GM19397 (cell line): Measurements from ENCODE around the gene PPP3CA.

Experiments
- ATAC-seq: cut with Tn5 transposase; IDR thresholded peaks from one replicate; pipeline ENCODE4 v1.9.1; 2021; ENCODE audit warnings: mild to moderate bottlenecking, moderate library complexity; ENCODE audit not compliant: unreplicated experiment

Gene PPP3CA

DNA sequence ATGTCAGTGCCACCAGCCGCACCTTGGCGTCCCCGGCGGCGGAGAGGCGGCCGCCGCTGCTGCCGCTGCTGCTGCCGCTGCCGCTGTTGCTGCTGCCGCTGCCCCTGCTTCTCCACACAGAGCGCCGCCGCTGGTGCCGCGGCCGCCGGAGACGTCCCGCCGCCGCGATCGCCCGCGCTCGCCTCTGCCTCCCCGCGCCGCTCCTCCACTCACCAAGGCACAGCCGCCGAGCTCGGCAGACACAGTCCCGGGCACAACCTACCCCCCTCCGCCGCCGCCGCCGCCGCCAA is at the start of gene PPP3CA:
Gene PPP3CA (minus strand): TSS at position 260 of the 290 bp plus-strand sequence.
- ATAC-seq: peak; percentile 17

DNA sequence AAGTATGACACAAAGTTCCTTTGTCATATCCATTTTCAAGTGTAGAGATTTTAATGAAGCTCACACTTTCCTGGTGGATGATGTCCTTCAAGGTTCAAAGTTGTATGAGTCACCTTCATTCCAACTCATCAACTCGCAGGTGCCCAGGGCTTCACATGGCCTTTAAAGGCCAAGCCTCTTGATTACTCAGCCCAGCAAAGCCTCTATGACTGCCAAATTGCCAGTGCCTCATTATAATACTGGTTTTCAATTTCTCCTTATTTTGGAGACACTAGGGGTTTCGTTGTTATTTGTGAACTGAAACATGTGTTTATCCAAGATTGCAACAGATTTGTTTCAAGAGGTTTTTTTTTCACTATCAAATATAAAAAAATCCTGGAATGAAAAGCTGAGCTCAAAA is 45.9 kb upstream of the PPP3CA start:
- no peak for ATAC-seq

DNA sequence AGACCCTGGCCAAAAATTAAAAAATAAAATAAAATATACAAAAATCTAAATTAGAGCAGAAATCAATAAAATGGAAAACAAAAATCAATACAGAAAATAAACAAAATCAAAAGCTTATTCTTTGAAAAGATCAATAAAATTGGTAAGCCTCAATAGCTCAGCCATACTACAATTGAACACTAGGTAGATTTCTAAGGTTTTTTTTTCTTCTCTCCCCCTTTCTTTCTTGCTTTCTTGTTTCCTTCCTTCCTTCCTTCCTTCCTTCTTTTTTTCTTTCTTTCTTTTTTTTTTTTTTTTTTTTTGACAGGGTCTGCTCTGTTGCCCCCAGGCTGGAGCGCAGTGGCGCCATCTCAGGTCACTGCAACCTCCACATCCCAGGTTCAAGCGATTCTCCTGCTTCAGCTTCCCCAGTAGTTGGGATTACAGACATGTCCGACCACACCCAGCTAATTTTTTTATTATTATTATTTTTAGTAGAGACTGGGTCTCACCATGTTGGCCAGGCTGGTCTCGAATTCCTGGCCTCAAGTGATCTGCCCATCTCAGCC is 23.4 kb upstream of the PPP3CA start:
- no peak for ATAC-seq

DNA sequence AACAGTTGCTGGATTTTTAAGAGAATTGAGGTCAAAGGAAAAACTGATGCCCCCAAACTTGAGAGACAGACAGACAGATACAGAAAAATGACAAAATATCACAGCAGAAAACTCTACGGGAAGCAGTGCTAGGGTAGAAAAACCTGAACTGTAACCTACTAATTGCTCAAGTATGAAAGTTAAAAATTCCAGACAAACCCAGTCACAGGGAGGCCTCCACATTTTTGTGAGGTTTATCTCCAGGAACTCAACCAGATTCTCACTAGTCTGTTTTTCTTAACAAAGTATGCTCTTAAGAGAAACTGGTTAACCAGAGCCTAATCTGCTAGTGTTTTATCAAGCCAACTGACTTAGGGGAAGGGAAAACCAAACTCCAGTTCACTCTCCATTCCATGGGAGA is 19.9 kb upstream of the PPP3CA start:
- ATAC-seq: no peak

DNA sequence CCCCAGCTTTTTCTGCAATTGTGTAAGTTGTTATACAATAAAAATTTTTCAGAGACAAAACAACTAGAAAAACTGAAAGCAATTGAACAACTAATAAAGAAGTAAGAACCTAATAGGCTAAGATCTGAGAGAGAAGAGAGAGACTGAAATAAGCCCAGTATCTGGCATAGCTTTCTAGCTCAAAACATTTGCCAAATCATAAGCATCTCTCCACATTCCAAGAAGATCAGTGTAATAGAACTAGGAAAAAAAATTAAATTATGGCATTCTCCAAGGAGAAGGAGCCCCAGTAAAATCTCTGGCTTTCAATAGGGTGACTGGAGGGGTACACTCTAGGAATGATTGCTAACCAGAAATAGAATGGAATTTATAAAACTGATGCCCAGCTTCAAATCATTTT is 19.0 kb upstream of the PPP3CA start:
- ATAC-seq: no peak

DNA sequence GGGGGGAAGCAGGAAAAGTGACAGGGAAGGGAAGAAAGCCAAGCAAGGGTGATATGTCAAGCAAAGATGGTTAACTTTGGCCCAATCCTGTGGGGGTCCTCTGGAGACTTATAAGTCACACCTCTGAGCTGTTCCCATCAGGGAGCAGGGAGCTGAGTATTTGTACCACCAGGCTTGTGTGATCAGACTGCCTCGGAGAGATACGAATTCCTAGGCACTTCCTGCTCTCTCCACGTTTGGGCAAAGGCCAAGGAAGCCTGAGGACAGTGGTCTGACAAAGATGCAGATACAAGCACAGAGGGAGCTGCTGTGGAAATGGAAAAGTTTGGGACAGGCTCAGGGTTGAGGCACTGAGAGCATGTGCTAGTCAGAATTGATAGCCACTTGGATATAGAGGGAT is 10.4 kb upstream of the PPP3CA start:
- no peak for ATAC-seq

DNA sequence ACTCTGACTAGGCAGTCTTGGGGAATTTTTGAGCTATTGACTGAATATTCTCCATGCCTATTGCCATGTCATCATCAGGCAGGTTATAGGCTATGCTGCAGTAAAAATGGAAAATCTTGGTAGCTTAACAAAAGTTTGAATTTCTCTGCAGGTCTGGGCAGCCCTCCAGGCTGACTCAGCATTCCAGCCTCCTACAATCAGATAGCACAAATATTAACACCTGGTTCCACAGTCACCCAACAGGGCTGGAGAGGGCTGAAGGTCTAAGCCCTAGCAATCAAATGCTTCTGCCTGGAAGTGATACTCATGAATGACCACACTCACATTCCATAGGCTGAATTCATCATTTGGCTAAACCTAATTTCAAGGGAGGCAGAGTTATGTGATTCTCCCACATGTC is 9.6 kb upstream of the PPP3CA start:
- ATAC-seq: no peak

DNA sequence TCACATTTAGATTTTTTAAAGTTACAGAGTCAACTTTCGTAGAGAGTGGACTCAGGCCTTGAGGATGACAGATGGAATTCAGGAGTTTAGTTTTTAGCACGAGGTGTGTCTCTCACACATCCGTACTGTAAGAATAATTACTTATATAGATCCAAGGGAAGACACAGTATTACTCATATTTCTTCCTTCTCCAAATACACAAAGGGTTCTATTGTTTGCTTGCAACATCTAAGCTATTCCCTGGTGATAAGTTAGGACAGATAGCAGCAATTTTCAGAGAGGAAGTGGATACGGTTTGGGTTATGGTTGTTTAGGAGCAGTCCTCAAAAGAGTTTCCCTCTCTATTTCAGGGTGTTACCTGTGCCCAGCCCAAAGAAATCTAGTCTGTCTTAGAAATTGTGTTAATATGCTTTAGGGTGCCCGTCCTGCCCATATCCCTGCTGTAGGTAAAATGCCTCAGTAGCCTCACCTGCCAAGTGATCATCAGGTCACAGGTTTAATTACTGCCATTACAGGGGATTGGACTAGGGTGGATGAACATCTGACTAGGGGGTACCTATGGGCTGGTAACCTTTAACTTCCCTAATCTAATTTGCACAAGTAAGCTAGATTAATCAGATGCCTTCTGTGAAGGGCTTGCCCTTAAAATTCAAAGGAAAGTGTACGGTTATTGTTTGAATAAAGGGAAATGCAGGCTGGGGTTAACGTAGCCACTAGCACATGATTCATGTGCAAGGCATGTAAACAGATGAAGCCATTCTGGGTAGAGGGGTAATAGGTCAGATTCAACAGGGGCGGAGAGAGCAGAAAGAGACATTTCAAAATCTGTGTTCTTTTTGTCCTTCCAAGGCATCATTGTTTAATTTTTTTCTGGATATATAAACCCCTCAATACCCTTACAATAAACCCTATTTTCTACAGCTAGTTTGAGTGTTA is 8.7 kb upstream of the PPP3CA start:
- ATAC-seq: no peak

DNA sequence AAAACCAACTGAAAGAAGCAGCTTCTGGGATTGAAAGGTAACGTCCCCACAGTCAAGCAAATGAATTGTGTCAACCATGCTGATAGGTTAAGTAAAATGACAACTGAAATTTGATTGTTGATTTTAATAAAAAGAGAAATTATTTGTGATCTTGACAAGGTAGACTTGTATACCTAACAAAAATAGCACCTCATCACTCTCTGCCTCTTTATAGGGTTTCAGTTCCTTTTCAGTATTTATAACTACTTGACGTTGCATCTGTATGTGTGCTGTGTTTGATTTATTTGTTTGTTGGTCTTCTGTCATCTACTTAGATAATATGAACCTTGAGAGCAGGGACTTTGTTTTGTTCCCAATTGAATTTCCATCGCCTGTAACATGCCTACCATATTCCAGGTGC is 7.9 kb upstream of the PPP3CA start:
- ATAC-seq: peak; percentile 94

DNA sequence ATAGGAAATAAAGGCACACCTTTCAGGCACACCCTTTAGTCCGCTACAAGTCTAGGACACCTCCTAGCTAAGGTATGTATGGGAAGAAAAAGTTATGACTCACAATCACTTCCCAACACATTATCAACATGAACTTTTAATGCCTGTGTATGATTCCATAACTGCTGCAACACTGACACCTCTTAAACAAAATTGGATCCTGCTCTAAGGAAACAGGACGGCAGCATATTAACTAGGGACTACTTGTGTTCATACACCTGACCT is 2.4 kb upstream of the PPP3CA start:
- no peak for ATAC-seq

DNA sequence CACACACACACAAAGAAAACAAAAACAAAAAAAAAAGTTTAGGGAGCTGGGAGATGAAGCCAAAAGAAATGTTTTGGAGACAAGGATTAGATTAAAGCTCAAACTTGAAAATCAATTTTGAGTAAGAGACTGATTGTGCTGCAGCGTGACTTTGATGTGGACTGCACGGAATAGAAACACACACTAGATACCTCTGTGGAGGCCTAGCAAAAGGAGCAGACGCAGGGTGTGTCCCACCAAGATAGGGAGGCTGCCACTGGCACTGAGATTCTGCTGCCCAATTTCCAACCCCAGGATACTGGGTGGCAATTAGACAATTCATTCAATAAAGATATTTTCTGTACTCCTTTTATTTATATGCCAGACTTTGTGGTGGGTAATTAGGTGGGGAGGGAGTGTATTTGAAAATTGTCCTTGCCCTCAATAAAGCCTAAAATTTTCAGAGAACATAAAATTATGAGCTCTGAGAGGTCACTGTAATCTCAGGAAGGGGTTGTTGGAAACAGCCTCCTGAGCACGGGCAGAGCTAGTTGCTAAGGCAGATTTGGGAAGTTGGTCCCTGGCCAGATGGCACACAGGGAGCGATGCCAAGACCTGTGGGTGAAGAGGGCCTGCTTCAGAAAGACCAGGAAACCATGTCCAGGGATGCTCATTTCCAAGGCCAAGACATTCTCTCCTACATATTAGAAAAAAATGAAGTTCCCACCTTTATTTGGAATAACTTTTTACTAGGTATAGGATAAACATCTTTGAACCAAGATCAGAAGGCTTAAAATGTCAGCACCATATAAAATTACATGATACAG is 1.9 kb upstream of the PPP3CA start:
- ATAC-seq: no peak

DNA sequence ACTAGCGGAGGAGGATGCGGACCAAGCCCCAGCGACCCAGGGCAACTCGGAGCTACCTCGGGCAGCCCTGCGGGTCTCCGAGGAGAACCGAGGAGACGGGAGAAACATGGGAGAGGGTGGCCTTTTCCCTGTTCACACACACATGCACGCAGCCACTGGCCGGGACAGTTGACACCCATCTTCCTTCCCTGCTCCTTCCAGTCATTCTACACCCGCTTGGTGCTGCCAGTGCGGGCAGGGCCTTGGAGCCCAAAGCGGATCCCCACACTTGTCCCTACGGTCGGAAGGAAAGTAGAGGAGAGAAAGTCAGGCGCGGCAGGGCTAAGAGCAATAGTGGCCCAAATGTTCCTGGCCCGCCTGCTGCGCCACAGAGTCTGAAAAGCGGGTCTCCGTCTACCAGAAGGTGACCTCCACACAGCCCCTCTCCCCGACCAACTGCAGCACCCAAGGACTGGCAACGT is 1.1 kb upstream of the PPP3CA start:
- ATAC-seq: no peak

DNA sequence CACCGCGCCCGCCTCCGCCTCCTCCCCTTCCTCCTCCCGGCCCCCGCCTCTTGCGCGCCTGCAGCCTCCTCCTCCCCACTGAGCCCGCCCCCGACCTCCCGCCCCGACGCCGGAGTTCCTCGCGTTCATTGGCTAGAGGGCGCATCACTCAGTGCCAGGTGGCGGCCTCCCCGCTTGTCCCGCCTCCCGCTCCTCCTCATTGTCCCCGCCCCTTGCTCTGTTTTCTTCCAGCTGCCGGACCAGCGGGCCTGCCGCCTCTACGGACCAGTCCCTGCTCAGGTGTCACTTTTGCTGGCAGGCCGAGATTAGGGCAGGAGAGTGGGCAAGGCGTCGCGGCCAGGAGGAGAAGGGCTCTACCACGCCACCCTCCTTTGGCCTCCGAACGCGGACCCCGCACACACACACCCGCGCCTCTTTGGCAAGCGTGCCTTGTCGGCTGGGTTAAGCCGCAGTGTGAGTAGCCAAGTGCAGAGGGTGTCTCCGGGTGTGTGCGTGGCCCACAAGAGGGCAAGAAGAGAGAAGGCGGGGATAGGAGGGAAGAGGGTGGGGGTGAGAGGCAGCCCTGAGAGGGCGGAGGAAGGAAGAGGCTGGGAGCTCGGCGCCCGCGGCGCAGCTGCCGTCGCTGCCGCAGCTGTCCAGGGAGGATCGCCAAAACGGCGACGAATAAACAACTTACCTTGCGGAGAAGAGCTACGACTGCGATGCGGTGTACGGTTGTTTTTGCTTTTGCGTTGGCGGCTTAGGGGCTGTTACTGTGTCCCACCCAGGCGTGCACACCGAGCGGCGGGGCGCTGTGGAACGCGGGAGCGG is 436 bp upstream of the PPP3CA start:
- ATAC-seq: peak; percentile 69

DNA sequence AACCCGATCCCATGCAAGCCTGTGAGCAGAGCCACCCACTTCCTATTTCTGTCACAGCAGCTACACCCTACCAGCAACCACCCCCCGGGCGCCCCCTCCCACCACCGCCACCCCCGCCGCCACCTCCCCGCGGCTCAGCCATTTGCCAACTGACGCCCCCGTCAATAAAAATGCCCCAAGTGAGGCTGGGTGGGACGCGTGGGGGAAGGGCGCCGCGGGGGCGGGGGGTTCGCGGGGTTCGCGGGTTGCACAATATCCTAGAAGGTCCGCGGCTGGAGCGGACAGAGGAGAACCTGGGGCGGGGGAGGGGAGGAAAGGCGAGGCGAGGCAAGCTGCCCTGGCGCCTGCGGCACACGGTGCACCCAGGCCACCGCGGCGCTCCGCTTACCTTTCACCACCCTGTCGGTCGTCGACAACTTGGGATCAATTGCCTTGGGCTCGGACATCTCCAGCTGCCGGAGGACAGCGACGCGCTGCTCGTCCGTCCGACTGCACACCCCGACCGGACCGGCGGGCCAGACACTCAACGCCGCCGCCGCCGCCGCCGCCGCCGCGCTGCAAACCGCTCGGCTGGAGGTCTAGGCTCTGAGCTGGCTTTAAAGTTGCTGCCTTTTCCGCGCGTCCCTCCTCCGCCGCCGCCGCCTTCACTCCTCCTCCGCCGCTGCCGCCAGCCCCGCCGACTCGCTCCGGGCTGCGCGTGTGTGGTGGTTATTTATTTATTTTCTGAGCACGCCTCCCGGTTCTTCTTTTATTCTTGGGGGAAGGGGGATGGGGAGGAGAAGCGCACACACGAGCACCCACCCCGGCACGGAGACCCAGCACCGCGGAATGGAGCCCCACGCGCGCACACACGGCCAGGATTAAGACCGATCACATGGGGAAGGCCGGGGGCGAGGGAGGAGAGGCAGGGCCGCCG is 717 bp downstream of the PPP3CA start:
- peak; percentile 11 for ATAC-seq

DNA sequence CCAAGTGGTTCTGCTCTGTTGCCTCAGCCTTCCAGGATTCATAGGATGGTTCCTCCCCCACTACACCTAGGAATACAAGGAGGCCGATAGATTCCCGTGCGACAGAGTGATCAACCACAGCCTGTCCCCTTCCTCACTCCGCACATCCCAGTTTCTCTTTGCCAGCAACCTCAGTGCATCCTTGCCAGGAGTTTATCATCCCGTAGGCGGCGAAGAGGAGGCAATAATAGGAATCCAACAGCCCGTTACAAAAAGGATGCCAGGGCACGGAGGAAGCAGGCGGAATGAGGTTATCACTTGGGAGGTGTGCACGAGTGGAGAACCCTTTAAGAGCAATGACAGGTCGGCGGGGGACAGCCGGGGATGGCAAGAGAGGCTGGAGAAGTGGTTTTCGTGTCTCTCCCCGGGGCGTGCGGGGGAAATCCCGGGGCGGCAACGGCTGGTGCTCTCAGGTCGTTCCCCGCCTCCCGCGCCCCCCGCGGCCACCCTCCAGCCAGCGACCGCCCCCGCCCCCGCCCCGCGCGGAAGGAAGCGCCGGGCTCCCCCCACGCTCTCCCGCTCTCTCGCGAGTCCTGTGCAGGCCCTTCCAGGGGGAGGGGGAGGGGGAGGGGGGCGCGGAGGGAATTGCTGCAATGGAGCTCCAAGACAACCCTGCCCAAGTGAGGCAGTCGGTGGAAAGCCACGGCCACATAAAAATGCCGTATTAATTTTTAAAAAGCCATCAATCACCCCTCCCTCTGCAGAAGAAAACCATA is 1.6 kb downstream of the PPP3CA start:
- ATAC-seq: peak; percentile 11

DNA sequence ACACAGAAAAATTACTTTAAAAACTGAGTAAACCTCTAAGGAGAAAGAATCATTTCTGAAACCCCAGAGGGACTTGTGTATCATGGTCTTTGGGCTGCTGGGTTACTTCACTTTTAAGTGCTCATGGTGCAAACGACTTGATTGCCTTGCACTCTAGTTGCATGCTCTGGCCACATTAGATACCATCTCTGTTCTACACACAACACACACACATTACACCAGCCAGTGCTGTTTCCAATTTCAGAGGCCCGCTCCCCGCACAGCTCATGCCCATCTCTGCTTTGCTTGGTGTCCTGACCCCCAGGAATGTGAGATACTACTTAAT is 2.1 kb downstream of the PPP3CA start:
- ATAC-seq: no peak

DNA sequence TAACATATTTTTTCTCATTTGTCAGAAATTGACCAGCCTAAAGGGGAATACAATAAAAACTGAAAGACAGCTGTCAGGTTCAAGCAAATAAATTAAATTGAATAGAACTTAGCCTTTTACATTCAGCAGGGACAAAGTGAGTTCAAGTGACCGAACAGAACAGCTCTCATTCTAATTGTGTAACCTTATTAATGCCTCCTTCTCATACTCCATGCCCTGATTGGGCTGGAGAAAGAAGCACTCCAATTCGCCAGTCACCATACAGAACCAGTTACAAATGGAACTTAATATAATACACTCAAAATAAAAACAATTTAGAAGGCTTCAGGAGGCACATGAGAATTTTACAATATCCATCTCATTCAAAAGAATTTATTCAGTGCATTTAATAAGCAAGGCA is 8.0 kb downstream of the PPP3CA start:
- ATAC-seq: no peak

DNA sequence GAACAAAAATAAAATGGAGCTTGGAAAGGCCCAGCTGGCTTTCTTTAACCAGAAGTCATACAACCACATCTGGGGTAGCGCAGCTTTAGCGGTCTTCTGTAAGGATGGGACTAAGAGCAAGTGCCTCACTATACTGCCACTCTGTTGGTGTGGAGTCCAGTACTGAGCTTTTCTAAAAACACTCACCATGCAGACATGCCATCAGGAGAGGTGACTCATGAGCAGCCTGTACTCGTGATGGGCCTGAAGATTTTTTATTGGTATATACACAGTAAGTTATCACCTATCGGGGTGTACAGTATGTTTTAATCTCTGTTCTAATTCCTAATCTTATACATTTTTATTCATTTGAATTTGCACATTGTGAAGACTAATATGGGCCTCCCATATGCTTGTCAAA is 9.6 kb downstream of the PPP3CA start:
- ATAC-seq: no peak

DNA sequence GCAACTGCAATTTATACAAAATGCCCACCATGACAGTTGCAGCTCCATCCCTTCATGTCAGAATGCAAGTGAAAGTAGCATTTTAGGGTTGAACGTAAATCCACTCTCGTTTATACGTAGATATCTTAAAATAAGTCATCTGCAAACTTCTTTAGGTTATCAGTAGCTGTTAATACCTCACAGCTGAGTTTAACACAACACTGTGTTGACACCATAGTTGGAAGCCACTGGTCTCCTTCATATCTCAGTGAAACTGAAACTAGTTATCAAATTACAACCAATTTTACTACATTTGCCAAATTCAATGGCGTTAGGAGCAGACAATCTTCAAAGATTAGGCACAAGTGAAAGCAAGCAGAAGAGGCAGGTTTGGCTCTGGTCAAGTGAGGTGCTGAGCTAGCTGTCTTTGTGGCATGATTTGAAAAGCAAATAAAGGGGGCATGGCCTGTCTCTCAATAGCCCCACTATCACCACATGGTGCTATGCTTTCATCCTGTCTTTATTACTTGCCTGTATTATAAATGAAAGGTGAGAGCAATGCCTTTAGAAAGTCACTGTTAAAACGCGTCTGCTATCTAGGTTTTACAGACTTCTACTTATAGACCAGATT is 12.3 kb downstream of the PPP3CA start:
- ATAC-seq: peak; percentile 60
